Nephron progenitor cell (in vitro differentiated cells): ENCODE measurements around the gene SH3PXD2B.

Experiments
- DNase-seq: peaks from one replicate; pipeline ENCODE4 v3.0.0; 2021
- H3K27ac Mint-ChIP-seq: 2 replicates; pipeline ENCODE4 v1.8.0; 2021; ENCODE audit warnings: mild to moderate bottlenecking, moderate library complexity, mixed read lengths
- H3K27me3 Mint-ChIP-seq: 2 replicates; pipeline ENCODE4 v1.8.0; 2021; ENCODE audit warnings: mild to moderate bottlenecking, low read depth, mixed read lengths; ENCODE audit not compliant: poor library complexity
- H3K36me3 Mint-ChIP-seq: 2 replicates; pipeline ENCODE4 v1.8.0; 2021; ENCODE audit warnings: low read depth, mixed read lengths
- H3K4me1 Mint-ChIP-seq: 2 replicates; pipeline ENCODE4 v1.8.0; 2021; ENCODE audit warnings: mixed read lengths
- H3K4me3 Mint-ChIP-seq: 2 replicates; pipeline ENCODE4 v1.8.0; 2021; ENCODE audit warnings: mild to moderate bottlenecking, moderate library complexity, mixed read lengths
- H3K9me3 Mint-ChIP-seq: 2 replicates; pipeline ENCODE4 v1.8.0; 2021; ENCODE audit warnings: mild to moderate bottlenecking, moderate library complexity, mixed read lengths
- CTCF ChIP-seq: fragments of 200-600 bp; sonication (generic); IDR thresholded peaks from 2 replicates; pipeline ENCODE4 v1.5.0; 2021; ENCODE audit warnings: antibody characterized with exemption

Gene SH3PXD2B

GRCh38 chr5:172414531-172415361 is 39.6 kb downstream of the SH3PXD2B start:
- H3K36me3 Mint-ChIP-seq = peaks cover 40% of the 10 kb centered on the region
- no peak overlapping the region for H3K27ac Mint-ChIP-seq
- H3K9me3 Mint-ChIP-seq = no peaks in the 10 kb centered on the region
- no peak for TF ChIP-seq CTCF
- no peak overlapping the region for H3K4me3 Mint-ChIP-seq
- peaks cover 3% of the 10 kb centered on the region for H3K27me3 Mint-ChIP-seq
- no peak for DNase-seq
- H3K4me1 Mint-ChIP-seq = peaks cover 11% of the 10 kb centered on the region

- peaks cover 39% of the 10 kb centered on the region for H3K36me3 Mint-ChIP-seq
- peaks cover 6% of the 10 kb centered on the region for H3K4me1 Mint-ChIP-seq
- no peak overlapping the region for H3K4me3 Mint-ChIP-seq
- H3K27ac Mint-ChIP-seq = peak overlapping the region; percentile 47
- no peak for TF ChIP-seq CTCF
- H3K27me3 Mint-ChIP-seq = peaks cover 3% of the 10 kb centered on the region
- DNase-seq = no peak
- no peaks in the 10 kb centered on the region for H3K9me3 Mint-ChIP-seq
Measured at GRCh38 chr5:172413601-172414171, 40.6 kb downstream of the SH3PXD2B start.

- Mint-ChIP-seq H3K9me3 (no peaks in the 10 kb centered on the region), H3K36me3 (peaks cover 36% of the 10 kb centered on the region), H3K4me1 (peaks cover 6% of the 10 kb centered on the region), H3K4me3 (no peak overlapping the region), H3K27ac (no peak overlapping the region), H3K27me3 (peaks cover 3% of the 10 kb centered on the region)
- no peak for DNase-seq
- TF ChIP-seq CTCF = no peak
Measured at GRCh38 chr5:172412724-172413286, 41.5 kb downstream of the SH3PXD2B start.

GRCh38 chr5:172411484-172412072 is 42.7 kb downstream of the SH3PXD2B start:
- peaks cover 3% of the 10 kb centered on the region for H3K27me3 Mint-ChIP-seq
- no peaks in the 10 kb centered on the region for H3K9me3 Mint-ChIP-seq
- peak overlapping the region; percentile 40 for H3K27ac Mint-ChIP-seq
- H3K4me1 Mint-ChIP-seq = peaks cover 6% of the 10 kb centered on the region
- H3K36me3 Mint-ChIP-seq = peaks cover 31% of the 10 kb centered on the region
- no peak overlapping the region for H3K4me3 Mint-ChIP-seq
- no peak for DNase-seq
- TF ChIP-seq CTCF = no peak

GRCh38 chr5:172410662-172411483 is 43.5 kb downstream of the SH3PXD2B start:
- Mint-ChIP-seq H3K4me1 (peaks cover 6% of the 10 kb centered on the region), H3K9me3 (no peaks in the 10 kb centered on the region), H3K36me3 (peaks cover 37% of the 10 kb centered on the region), H3K27me3 (peaks cover 3% of the 10 kb centered on the region), H3K4me3 (no peak overlapping the region), H3K27ac (peak overlapping the region; percentile 75)
- TF ChIP-seq CTCF = no peak
- DNase-seq = no peak
